Endothelial cell of umbilical vein (primary cell): Measurements from ENCODE around the gene MAPK4. TPM values are rescaled to one million over a fixed set of nuclear protein-coding genes. Genes with fewer than 3 reads are reported as not detected.

Source experiments
- BruUV-seq: library from RNA; stranded (reverse); fragments of 400-500 nt; replicated peaks from 2 replicates; lab custom pipeline; 2021; lab: Mats Ljungman, UMichigan
- CTCF ChIA-PET: fragments of 300-600, 350-600 bp; sonication (Branson Sonifier 250); formaldehyde crosslinking; loops from one replicate; lab custom pipeline; 2021; ENCODE audit warnings: antibody characterized with exemption, inconsistent platforms; lab: Charles Lee
- POLR2A ChIA-PET: fragments of 300-600, 350-600 bp; sonication (Branson Sonifier 250); formaldehyde crosslinking; loops from one replicate; lab custom pipeline; 2021; ENCODE audit warnings: antibody characterized with exemption, inconsistent platforms; lab: Charles Lee
- DNase-seq: peaks from one replicate; pipeline ENCODE4 v3.0.0-alpha.2; 2011; ENCODE audit warnings: low read depth, low spot score
- FAIRE-seq: peaks from 2 replicates; lab custom pipeline; 2011; peaks lifted over from hg19 to GRCh38; lab: Jason Lieb, UNC
- H2AFZ ChIP-seq: 2 replicates; pipeline ENCODE4 v1.6.0; 2012; ENCODE audit warnings: low read depth, low read length, control low read depth, inconsistent platforms
- H3K27ac ChIP-seq: 2 replicates; pipeline ENCODE4 v1.5.1; 2011; ENCODE audit warnings: low read depth, mild to moderate bottlenecking, control low read depth, low read length, moderate library complexity; ENCODE audit not compliant: insufficient read depth
- H3K27me3 ChIP-seq, 2 experiments: 2 replicates each; pipeline versions ENCODE4 v1.6.0 to v1.6.1; 2011; ENCODE audit warnings: low read length in 2 of 2, mixed read lengths in 1 of 2; ENCODE audit not compliant: control insufficient read depth in 2 of 2, insufficient read depth in 2 of 2
- H3K36me3 ChIP-seq, 2 experiments: 2 replicates in 1 of 2; 3 replicates in 1 of 2; pipeline ENCODE4 v1.5.1; 2011; ENCODE audit warnings: low read length in 2 of 2, mild to moderate bottlenecking in 1 of 2, moderate library complexity in 1 of 2; ENCODE audit not compliant: control insufficient read depth in 2 of 2, insufficient read depth in 2 of 2; ENCODE audit errors: extremely low read depth in 1 of 2
- H3K4me1 ChIP-seq: 3 replicates; pipeline ENCODE4 v1.5.1; 2011; ENCODE audit warnings: mild to moderate bottlenecking, low read length; ENCODE audit not compliant: control insufficient read depth, insufficient read depth; ENCODE audit errors: extremely low read depth
- H3K4me2 ChIP-seq: 2 replicates; pipeline ENCODE4 v1.6.1; 2011; ENCODE audit warnings: low read length, control low read depth, mixed read lengths; ENCODE audit not compliant: insufficient read depth
- H3K4me3 ChIP-seq, 3 experiments: fragments of 200-600 bp in 1 of 3; sonication (generic), shearing (Covaris generic) in 1 of 3; replicated peaks in 1 of 3; 2 replicates each; pipeline ENCODE4 v1.5.1; 2011 to 2016; ENCODE audit warnings: control low read depth in 3 of 3, low read length in 3 of 3, mild to moderate bottlenecking in 2 of 3, inconsistent platforms in 1 of 3, low read depth in 1 of 3, moderate library complexity in 1 of 3; ENCODE audit not compliant: insufficient read depth in 1 of 3
- H3K79me2 ChIP-seq: 2 replicates; pipeline ENCODE4 v1.6.0; 2012; ENCODE audit warnings: low read length, inconsistent platforms; ENCODE audit not compliant: control insufficient read depth, insufficient read depth
- H3K9ac ChIP-seq: replicated peaks from 2 replicates; pipeline ENCODE3; 2011; ENCODE audit warnings: low read length, control low read depth; ENCODE audit not compliant: insufficient read depth; ENCODE audit errors: extremely low read depth
- H3K9me1 ChIP-seq: replicated peaks from 3 replicates; pipeline ENCODE4 v1.6.0; 2011; ENCODE audit warnings: mild to moderate bottlenecking, low read length; ENCODE audit not compliant: control insufficient read depth, insufficient read depth; ENCODE audit errors: extremely low read depth
- H3K9me3 ChIP-seq: replicated peaks from 2 replicates; pipeline ENCODE4 v1.5.1; 2012; ENCODE audit warnings: low read length, inconsistent platforms; ENCODE audit not compliant: control insufficient read depth, insufficient read depth
- H4K20me1 ChIP-seq: replicated peaks from 2 replicates; pipeline ENCODE3; 2011; ENCODE audit warnings: mild to moderate bottlenecking, low read length; ENCODE audit not compliant: control insufficient read depth, insufficient read depth; ENCODE audit errors: extremely low read depth
- EZH2 ChIP-seq: IDR thresholded peaks from 2 replicates; pipeline ENCODE4 v1.6.1; 2012; ENCODE audit warnings: borderline replicate concordance, low read depth, mild to moderate bottlenecking, moderate library complexity, low read length, inconsistent platforms; ENCODE audit not compliant: severe bottlenecking
- FOS ChIP-seq: IDR thresholded peaks from 2 replicates; pipeline ENCODE4 v1.6.1; 2011; ENCODE audit warnings: mild to moderate bottlenecking, low read length, moderate library complexity, borderline replicate concordance; ENCODE audit not compliant: insufficient read depth
- GATA2 ChIP-seq: IDR thresholded peaks from 2 replicates; pipeline ENCODE4 v1.7.0; 2011; ENCODE audit warnings: low read depth, mild to moderate bottlenecking, moderate library complexity, mixed read lengths, low read length; ENCODE audit not compliant: insufficient read length, insufficient read depth
- JUN ChIP-seq: IDR thresholded peaks from 2 replicates; pipeline ENCODE4 v1.6.1; 2011; ENCODE audit warnings: borderline replicate concordance, low read depth; ENCODE audit not compliant: insufficient read length, insufficient read depth
- MAX ChIP-seq: IDR thresholded peaks from 2 replicates; pipeline ENCODE4 v1.6.1; 2011; ENCODE audit not compliant: insufficient read depth, insufficient read length
- MYC ChIP-seq: IDR thresholded peaks from one replicate; pipeline ENCODE4 v1.6.1; 2011; ENCODE audit warnings: mild to moderate bottlenecking, low read depth, low read length
- POLR2A ChIP-seq: IDR thresholded peaks from 2 replicates; pipeline ENCODE4 v1.6.1; 2012; ENCODE audit warnings: low read depth, mild to moderate bottlenecking, control low read depth, low read length
- POLR2AphosphoS5 ChIP-seq: IDR thresholded peaks from 2 replicates; pipeline ENCODE4 v1.6.1; 2012; ENCODE audit warnings: low read depth, mild to moderate bottlenecking, control low read depth, low read length, moderate library complexity; ENCODE audit not compliant: insufficient read depth
- dilution Hi-C: fragments of 300-500 bp; cut with MboI; formaldehyde crosslinking; loops from one replicate; pipeline ENCODE4 v1.15.0; 2019; ENCODE audit warnings: low sequenced_read_pairs; ENCODE audit not compliant: extremely low pct_ligation_motif_present
- intact Hi-C: fragments of 100-400 bp; cut with micrococcal nuclease; formaldehyde crosslinking; loops from one replicate; pipeline ENCODE4 v1.10.0; 2022
- polyA plus RNA-seq, 4 experiments: library from polyadenylated mRNA; depleted of rRNA in 3 of 4; stranded (reverse) in 3 of 4; unstranded in 1 of 4; fragments of >200 nt; gene quantifications; 2 replicates each; pipeline versions ENCODE4 v1.2.1 to v1.2.3, GENCODE V29; 2011 to 2012; ENCODE audit warnings: missing spikeins in 1 of 4
- total RNA-seq: library from RNA; stranded (reverse); gene quantifications from 2 replicates; pipeline ENCODE4 v1.2.3, GENCODE V29; 2021
- TF ChIP-seq, protein P1 (sequence below), 2 donors: IDR thresholded peaks; 1 replicate in 1 of 2; 2 replicates in 1 of 2; pipeline ENCODE4 v1.5.1; 2011; ENCODE audit warnings: low read length in 2 of 2, mild to moderate bottlenecking in 2 of 2, moderate library complexity in 2 of 2, control low read depth in 1 of 2, inconsistent platforms in 1 of 2, low read depth in 1 of 2; ENCODE audit not compliant: insufficient read depth in 1 of 2; ENCODE audit errors: extremely low read depth in 1 of 2

The MAPK4 gene
- total and polyA plus RNA-seq, 2 donors (not counting 3 experiments of a cell fraction or from before 2014, with no cell fraction given): not detected

DNA sequence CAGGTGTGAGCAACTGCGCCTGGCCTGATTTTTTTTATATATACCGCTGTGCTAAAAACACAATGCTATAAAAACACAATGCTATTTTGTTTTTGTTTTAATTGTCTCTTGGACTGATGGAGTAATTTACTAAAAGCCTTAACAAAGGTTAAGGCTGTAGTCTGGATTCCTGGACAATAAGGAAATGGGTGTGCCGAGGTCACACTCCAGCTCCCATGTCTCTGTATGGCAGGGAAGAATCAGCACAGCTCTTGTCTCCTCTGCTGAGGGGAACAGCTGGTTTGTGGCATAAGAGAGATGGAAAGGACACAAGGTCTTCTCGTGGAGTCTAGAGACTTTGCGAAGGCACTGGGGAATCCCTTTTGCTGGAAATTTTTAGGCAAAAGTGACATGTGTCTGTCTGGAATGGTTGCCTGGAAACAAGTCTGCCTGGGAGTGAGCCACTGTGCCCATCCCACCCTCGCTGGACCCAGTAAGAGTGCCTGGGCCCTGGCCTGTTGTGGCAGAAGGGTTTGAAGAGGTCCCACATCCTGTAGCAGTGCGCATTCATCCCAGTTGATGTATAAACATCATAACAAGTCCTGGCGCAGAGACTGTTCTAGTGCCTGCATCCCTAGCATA is 73.1 kb downstream of the MAPK4 start:
- no peak for DNase-seq
- Histone ChIP-seq H3K4me1 (no peaks in the 10 kb centered on the region), H3K79me2 (no peaks in the 10 kb centered on the region), H4K20me1 (no peaks in the 10 kb centered on the region), H3K4me2 (no peak overlapping the region), H3K27me3 (no peaks in the 10 kb centered on the region), H3K9me1 (no peaks in the 10 kb centered on the region), H3K9ac (no peak overlapping the region), H3K9me3 (no peaks in the 10 kb centered on the region), H2AFZ (no peak overlapping the region), H3K4me3 (no peak overlapping the region), H3K27ac (no peak overlapping the region), H3K36me3 (no peaks in the 10 kb centered on the region)
- no TSS peak for BruUV-seq
- POLR2A ChIA-PET: no interaction called here
- dilution Hi-C loops: no loop called here
- FAIRE-seq: no peak
- intact Hi-C loops: no loop called here
- CTCF ChIA-PET: no interaction called here
- TF ChIP-seq FOS: no peak
- TF ChIP-seq POLR2AphosphoS5: no peak
- no peak for TF ChIP-seq GATA2
- no peak for TF ChIP-seq MYC
- no peak for TF ChIP-seq MAX
- TF ChIP-seq JUN: no peak
- TF ChIP-seq, protein P1, sequence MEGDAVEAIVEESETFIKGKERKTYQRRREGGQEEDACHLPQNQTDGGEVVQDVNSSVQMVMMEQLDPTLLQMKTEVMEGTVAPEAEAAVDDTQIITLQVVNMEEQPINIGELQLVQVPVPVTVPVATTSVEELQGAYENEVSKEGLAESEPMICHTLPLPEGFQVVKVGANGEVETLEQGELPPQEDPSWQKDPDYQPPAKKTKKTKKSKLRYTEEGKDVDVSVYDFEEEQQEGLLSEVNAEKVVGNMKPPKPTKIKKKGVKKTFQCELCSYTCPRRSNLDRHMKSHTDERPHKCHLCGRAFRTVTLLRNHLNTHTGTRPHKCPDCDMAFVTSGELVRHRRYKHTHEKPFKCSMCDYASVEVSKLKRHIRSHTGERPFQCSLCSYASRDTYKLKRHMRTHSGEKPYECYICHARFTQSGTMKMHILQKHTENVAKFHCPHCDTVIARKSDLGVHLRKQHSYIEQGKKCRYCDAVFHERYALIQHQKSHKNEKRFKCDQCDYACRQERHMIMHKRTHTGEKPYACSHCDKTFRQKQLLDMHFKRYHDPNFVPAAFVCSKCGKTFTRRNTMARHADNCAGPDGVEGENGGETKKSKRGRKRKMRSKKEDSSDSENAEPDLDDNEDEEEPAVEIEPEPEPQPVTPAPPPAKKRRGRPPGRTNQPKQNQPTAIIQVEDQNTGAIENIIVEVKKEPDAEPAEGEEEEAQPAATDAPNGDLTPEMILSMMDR (IDR thresholded peaks at IDR 0.05; ENCODE audit: extremely low read depth in 1 of 2, insufficient read depth in 1 of 2, low read depth in 1 of 2, low read length in 2 of 2): no peak
- TF ChIP-seq EZH2: no peak
- no peak for TF ChIP-seq POLR2A
